ENCODE results near the gene LHX6.

GRCh38 chr9:122262073-122262472, 33.3 kb upstream of the LHX6 start:
- no peak for TF ChIP-seq CTCF (conservative IDR thresholded peaks at IDR 0.05 in 1 of 2, IDR thresholded peaks at IDR 0.05 in 1 of 2; ENCODE audit: extremely low read depth in 1 of 2, insufficient read depth in 1 of 2, low read depth in 1 of 2, low read length in 2 of 2)
- TF ChIP-seq EZH2 (IDR thresholded peaks at IDR 0.05; ENCODE audit: borderline replicate concordance, low read length): no peak
